NCI-H345 treated with DMSO at 0.1 percent for 48 hours (cell line): Measurements from ENCODE around the gene LIX1L.

ENCODE experiments used
- DNase-seq: peaks from one replicate; lab custom pipeline; 2025; ENCODE audit not compliant: unreplicated experiment; lab: John Stamatoyannopoulos, UW

LIX1L gene

GRCh38 chr1:145985502-145986439 lies 28.0 kb upstream of the LIX1L start:
- DNase-seq: no peak

DNA sequence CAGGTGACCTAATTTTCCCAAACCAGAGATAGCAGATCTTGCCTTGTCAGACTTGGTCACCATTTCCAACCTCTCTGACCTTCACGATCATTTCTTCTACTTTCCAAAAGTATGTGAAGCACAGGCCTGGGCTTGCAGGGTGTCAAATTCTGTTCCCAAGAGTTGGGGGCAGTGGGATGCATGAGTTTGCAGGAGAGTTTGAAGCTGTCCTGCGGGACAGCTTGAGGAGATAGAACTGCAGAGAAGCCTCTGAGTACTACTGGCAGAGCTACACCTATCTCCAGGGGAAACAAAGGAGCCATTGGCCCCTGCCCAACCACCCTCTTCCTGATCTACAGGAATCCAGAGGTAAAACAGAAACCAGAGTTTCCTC lies 27.3 kb upstream of the LIX1L start:
- DNase-seq: no peak

- DNase-seq: no peak
Observed at GRCh38 chr1:145983960-145984830, 26.4 kb upstream of the LIX1L start.

- no peak for DNase-seq
Observed at GRCh38 chr1:145983206-145983675, 25.4 kb upstream of the LIX1L start.

- DNase-seq: no peak
Observed at GRCh38 chr1:145982010-145982723, 24.4 kb upstream of the LIX1L start.

GRCh38 chr1:145980457-145980994 lies 22.7 kb upstream of the LIX1L start:
- DNase-seq: no peak

GRCh38 chr1:145979746-145980456 lies 22.1 kb upstream of the LIX1L start:
- DNase-seq: no peak

GRCh38 chr1:145978854-145979745 lies 21.3 kb upstream of the LIX1L start:
- DNase-seq: peak; percentile 98

GRCh38 chr1:145978471-145978853 lies 20.6 kb upstream of the LIX1L start:
- DNase-seq: no peak

DNA sequence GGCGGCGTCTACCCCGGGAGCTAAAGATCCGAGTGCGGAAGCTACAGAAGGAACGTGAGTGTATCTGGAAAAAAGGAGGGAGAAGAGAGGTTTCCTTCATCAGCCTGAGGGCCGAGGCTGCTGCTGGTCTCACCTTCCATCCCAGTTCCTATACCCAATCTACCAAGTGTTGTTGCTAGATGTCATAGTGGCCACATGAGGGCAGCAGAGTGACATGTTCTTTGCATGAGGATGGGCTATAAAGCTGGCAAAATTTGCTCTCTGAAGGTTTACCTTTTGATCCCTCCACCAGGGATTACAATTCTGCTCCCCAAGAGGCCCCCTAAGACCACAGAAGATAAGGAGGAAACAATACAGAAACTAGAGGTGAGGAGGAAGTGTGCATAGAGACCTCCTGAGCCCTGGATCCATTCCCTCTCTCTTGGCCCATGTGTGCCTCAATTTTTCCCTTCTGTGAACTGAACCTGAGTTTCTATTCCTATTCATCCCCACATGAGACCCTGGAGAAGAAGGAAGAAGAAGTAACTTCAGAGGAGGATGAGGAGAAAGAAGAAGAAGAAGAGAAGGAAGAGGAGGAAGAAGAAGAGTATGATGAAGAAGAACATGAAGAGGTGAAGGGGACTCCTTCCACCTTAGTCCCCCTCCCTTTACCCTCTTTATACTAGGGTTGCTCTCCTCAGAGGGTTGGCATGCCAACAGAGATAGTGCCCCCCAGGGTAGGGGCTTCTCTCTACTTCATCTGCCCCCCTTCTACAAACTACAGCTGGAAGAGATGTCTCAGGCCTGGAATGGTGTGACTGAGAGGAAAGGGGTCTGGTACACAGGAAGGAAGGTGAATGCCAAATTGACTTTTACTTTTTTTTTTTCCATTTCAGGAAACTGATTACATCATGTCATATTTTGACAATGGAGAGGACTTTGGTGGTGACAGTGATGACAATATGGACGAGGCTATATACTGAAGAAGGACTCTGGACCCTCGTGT lies 20.0 kb upstream of the LIX1L start:
- peak; percentile 92 for DNase-seq

- no peak for DNase-seq
Observed at GRCh38 chr1:145977016-145977415, 19.2 kb upstream of the LIX1L start.

GRCh38 chr1:145975216-145975615 lies 17.4 kb upstream of the LIX1L start:
- DNase-seq: no peak

GRCh38 chr1:145974721-145975120 lies 16.9 kb upstream of the LIX1L start:
- DNase-seq: no peak

DNA sequence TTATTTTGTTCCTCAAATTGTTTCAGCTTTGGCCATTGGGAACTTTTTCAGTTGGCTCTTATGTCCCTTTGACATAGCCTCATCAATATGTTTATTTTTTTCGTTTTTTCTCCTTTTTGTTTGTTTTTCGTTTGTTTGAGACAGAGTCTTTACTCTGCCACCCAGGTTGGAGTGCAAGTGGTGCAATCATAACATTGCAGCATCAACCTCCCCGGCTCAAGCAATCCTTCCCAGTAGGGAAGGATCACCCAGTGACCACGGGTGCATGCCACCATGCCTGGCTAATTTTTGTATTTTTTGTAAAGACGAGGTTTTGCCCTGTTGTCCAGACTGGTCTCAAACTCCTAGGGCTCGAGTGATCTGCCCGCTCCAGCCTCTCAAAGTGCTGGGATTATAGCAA lies 14.8 kb upstream of the LIX1L start:
- no peak for DNase-seq

GRCh38 chr1:145967288-145967687 lies 9.5 kb upstream of the LIX1L start:
- DNase-seq: no peak

GRCh38 chr1:145965119-145965744 lies 7.4 kb upstream of the LIX1L start:
- DNase-seq: no peak

DNA sequence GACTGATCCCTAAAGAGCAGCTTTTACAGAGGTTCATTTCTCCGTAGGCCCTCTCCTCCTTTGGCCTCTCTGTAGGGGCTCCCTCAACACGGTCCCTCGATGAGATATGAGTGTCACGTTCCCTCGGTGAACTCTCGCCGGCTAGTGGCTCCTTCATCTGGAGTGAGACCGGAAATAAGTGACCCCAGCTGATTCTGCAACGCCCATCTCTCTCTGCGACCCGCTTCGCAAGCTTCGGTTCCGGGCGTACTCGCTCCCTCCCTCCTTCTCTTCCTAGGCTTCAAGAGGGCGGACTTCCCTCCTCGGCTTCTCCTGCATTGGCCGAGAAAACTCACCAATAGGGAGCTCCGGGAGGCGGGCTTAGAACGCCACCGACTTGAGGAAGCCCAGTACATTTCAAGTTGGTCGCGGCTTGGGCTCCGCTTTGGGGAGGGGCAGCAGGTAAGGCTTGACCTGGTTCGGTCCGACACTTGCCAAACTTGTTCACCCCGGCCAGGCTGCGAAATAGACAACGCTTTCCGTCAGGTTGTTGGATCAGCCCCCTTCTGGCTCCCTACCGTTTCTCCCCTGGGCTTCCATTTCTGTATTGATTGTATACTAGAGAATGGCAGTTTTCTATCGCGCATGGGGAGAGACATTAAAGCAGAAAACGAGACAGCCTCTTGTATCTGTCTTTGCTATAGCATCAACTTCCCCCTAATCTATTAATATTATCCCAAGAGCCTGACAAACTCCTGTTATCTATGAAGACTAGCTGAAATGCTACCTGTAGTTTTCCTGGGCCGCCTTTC lies 6.7 kb upstream of the LIX1L start, which contains the start of the genes ANKRD34A and POLR3GL:
ANKRD34A (minus strand) TSS at position 248 of the 791 bp plus-strand sequence. CDS start 2,816 bp downstream, outside the sequence.
POLR3GL (plus strand) TSS at position 363 of the 791 bp plus-strand sequence. CDS start 10,176 bp downstream, outside the sequence.
- peak; percentile 99 for DNase-seq
